Fibroblast of skin of left quadriceps (primary cell): ENCODE data around the gene NHERF1.

ENCODE experiments used
- DNase-seq, 2 experiments: peaks; one replicate each; pipeline ENCODE4 v3.0.0-alpha.2; 2013; ENCODE audit warnings: low read depth in 2 of 2

Gene NHERF1

DNA sequence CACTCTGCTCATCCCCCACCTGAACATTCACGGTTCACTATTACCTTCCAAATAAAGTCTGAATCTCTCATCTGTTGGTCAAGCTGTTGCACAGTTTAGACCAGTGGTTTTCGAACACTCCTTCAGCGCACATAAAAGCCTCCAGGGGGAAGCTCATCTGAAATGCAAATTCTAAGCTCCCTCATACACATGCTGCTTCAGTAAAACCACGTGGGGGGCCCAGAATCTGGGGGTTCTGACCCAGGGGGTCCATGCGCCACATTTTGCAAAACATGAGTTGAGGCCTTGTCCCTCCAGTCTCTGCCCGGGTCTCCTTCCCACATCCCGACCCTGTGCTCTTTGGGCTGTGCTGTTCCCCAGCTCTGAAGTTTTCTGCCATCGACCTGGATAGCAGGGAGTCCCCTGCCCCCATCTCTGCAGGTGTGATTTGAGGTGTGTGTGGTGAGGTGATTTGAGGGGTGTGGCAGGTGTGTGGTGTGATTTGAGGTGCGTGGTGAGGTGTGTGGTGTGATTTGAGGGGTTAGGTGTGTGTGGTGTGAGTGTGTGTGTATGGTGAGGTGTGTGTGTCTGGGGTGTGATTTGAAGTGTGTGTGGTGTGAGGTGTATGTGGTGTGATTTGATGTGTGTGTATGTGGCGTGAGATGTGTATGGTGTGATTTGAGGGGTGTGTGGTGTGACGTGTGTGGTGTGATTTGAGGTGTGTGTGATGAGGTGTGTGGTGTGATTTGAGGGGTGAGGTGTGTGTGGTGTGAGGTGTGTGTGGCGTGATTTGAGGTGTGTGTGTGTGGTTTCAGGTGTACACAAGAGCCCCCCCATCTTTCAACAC is 16.2 kb upstream of the NHERF1 start:
- no peak for DNase-seq

DNA sequence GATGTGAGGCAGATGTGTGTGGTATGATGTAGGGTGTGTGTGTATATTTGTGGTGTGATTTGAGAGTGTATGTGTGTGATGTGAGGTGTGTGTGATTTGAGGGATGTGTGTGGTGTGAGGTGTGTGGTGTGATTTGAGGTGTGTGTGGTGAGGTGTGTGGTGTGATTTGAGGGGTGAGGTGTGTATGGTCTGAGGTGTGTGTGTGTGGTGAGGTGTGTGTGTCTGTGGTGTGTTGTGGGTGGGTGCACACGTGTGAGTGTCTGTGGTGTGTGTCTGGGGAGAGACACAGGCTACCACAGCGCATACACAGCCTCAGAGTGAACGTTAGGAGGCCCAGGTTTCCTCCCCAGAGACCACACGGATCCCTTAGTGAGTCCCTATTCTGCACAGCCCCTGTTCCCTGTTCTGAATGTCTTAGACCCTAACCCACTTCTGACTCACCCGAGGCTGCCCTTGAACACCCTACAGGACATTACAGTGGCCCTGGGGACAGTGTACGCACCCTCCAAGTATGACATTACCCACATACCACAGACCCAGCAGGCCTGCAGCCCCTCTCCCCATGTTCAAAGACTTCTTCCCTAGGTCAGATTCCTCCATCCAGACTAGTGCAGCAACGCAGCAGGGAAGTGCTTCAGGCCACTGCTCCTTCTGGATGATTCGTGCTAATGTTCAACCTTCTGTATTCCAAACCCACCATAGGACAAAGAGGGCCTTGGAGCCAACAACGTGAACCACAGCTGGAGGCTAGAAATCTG is 14.9 kb upstream of the NHERF1 start:
- DNase-seq = no peak

GRCh38 chr17:74734256-74734655 is 14.2 kb upstream of the NHERF1 start:
- DNase-seq = no peak

DNA sequence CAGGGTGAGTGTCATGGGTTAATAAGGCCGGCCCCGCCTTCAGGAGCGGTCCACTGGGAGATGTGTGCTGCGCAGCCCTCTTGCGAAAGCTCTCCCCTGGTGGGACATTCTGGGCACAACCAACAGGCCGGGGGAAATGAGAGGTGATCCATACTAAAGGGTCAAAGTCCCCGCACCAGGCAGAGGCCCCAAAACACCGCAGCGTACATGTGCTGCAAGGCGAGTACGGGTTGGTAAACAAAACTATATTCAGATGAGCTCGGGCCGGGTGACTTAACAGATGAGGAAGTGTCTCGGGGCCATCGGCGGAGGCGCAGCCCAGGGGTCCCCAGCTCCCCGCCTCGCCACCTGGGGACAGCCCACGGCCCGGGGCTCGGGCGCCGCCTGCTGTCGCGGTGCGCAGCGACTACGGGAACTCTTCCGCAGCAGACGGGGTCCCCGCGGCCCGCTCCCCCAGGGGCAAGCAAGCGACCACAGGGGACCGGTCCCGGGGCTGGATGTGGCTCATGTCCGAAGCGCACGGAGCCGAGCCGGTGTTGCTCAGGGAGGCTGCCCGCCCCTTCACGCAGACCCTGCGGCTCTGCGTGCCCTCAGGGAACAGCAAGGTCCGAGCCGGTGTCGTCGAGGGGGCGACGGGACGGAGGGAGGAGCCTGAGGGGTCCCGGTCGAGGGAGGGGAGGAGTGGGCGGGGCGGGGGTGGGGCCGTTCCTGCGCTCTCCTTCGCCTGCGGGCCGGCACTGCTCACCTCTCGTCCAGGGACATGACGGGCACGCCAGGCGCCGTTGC is 11.7 kb upstream of the NHERF1 start, which contains the start of gene RAB37:
Gene RAB37, plus strand, starts transcription at position 744 of the 786 bp plus-strand sequence. Its CDS starts 17 bp downstream, at position 761.
- no peak for DNase-seq

GRCh38 chr17:74737299-74738050 is 11.0 kb upstream of the NHERF1 start:
- no peak for DNase-seq

- no peak for DNase-seq
These were observed 10.1 kb upstream of the NHERF1 start for GRCh38 chr17:74738051-74738996.

DNA sequence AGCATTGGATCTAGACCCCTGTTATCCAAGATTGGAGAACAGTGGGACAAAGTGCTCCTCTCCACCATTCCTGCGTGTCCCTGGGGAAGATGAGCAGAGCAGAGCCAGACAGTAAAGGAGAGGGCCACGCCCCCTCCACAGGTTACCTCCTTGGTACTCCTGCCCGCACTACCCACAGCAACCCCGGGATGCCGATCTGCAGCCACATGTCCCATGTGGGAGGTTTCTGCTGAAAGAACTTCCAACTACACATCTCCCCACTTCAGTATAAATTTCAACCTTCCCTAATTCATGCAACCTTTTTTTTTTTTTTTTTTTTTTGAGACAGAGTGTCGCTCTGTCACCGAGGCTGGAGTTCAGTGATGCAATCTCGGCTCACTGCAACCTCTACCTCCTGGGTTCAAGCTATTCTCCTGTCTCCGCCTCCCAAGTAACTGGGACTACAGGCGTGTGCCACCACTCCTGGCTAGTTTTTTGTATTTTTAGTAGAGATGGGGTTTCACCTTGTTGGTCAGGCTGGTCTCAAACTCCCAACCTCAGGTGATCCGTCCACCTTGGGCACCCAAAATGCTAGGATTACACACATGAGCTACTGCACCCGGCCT is 9.1 kb upstream of the NHERF1 start:
- no peak for DNase-seq

DNA sequence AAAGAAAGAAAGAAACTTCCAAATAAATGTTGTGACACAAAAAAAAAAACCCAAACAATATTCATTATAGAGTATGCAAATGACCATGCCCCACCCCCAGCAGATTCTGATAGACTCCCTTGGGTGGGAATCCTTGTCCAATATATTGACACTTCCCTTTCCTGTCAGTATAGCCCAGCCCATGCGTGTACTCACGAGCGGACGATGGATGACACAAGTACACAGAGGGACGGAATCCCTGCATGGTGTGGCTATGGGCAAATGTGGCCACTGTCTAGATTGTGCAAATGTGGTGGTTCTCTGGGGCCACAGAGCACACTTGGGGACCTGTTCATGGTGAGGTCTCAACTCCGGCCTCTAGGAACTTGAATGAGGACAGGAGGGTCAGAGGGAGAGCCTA is 8.3 kb upstream of the NHERF1 start:
- no peak for DNase-seq

GRCh38 chr17:74740641-74741387 is 7.6 kb upstream of the NHERF1 start:
- DNase-seq = no peak

GRCh38 chr17:74742153-74742515 is 6.3 kb upstream of the NHERF1 start:
- no peak for DNase-seq

GRCh38 chr17:74742978-74743545 is 5.4 kb upstream of the NHERF1 start:
- no peak for DNase-seq

DNA sequence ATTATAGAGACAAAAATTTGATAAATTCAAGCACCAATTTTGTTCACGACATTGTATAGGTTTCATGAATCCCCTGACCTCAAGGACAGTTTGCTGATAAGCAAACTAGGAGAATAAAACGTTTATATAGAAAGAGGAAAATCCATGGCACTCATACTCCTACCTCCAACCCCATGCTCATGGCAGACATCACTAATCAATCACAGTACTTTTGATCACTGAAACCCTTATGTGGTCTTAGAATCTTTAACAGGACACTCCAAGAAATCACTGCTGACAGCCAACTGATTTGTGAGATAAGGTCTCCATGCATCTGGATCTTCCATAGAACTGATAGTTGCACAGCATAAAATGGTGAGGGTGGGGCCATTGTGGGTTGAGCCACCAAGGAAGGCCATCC is 4.7 kb upstream of the NHERF1 start:
- no peak for DNase-seq

DNA sequence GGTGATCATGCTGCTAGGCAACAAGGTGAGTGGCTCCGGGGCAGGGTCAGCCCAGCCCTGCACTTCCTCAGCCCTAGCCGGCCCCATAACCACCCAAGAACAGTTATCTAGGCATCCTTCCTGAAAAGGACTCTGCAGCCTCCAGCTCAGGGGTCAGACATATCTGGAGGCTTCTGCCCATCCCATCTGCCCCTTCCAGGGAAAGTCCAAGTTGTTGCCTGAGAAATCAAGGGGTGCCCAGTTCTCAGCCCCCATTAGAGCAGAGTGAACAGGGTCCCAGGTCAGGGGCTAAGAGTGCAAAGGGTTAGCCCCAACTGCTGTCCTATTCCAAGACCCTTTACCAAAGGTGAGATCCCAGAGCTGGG is 4.1 kb upstream of the NHERF1 start:
- no peak for DNase-seq

GRCh38 chr17:74744714-74745547 is 3.5 kb upstream of the NHERF1 start:
- peak; percentile 8 to 13 for DNase-seq

DNA sequence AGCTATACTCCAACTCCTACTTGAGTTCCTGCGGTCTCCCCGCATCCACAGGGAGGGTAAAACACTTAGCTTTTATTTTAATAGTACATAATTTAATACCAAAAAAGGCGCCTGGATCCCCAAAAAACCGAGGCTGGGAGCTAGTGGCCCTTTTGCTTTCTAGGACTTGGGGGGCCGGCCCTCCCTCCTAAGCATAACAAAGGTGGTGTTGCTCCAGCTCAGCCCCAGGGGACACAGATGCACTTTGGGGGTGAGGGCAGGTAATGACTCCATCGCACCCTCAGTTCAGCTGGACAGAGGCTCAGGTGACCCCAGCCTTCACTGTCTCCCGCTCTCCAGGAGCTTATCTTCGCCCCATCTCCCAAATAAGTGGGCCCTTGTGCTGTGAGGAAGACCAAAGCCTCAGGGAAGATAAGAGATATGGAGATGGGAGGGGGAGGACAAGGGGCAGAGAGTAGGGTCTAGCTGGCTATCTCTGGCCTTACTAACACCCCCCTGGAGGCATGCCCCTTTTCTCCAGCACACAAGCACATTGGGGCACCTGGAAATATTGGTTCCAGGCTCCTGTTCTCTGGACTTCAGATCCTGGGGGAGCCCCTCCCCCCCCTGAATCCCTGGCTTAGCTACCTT is 2.8 kb upstream of the NHERF1 start:
- no peak for DNase-seq

- no peak for DNase-seq
These were observed 2.1 kb upstream of the NHERF1 start for GRCh38 chr17:74746376-74746775.

GRCh38 chr17:74746922-74747321 is 1.5 kb upstream of the NHERF1 start:
- no peak for DNase-seq

DNA sequence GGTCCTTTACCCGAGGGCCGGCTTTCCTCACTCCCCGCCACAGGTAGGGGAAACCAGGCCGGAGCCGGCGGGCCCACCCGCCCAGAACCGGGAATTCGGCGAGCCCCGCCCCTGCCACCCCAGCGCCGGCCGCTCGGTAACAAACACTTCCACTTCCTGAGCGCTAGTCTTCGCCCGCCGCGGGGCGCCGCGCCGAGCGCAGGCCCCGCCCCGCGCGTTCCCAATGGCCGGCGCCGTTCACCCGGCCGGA is 224 bp upstream of the NHERF1 start:
- DNase-seq = no peak
